HUES64 (cell line): ENCODE results near the gene IGF2BP1.
"Not testable (repeated sequence)": the region's sequence is repeated elsewhere in the genome, so short reads cannot be mapped to it uniquely, and the experiment has no call there.

Source experiments
- H3K27ac ChIP-seq: 2 replicates; pipeline ENCODE4 v1.7.0; 2013; ENCODE audit warnings: low read depth, low read length, inconsistent platforms
- H3K27me3 ChIP-seq: 2 replicates; pipeline ENCODE4 v1.6.1; 2013; ENCODE audit warnings: mild to moderate bottlenecking, low read length; ENCODE audit not compliant: insufficient read depth
- H3K36me3 ChIP-seq: 2 replicates; pipeline ENCODE4 v1.6.1; 2013; ENCODE audit warnings: mild to moderate bottlenecking, low read length; ENCODE audit not compliant: insufficient read depth
- H3K4me1 ChIP-seq: 2 replicates; pipeline ENCODE4 v1.6.1; 2013; ENCODE audit warnings: mild to moderate bottlenecking, low read length, moderate library complexity; ENCODE audit not compliant: insufficient read depth
- H3K4me3 ChIP-seq: 2 replicates; pipeline ENCODE4 v1.5.1; 2013; ENCODE audit warnings: mild to moderate bottlenecking, low read length, moderate library complexity
- H3K9ac ChIP-seq: 2 replicates; pipeline ENCODE4 v1.6.1; 2013; ENCODE audit warnings: mild to moderate bottlenecking, low read depth, low read length
- H3K9me3 ChIP-seq: 2 replicates; pipeline ENCODE4 v1.6.1; 2013; ENCODE audit warnings: low read depth, low read length; ENCODE audit not compliant: insufficient read depth
- WGBS: fragments of 150-250, 120-280 bp; methylation state at CpG from one replicate; pipeline ENCODE4 v1.1.7; 2013; ENCODE audit warnings: missing lambda C conversion rate; 5-methylcytosine and 5-hydroxymethylcytosine counted together

IGF2BP1 gene

GRCh38 chr17:48996722-48997102 lies 473 bp upstream of the IGF2BP1 start:
- H3K36me3 ChIP-seq: peaks cover 24% of the 10 kb centered on the region
- peak overlapping the region; percentile 100 for H3K27ac ChIP-seq
- H3K9me3 ChIP-seq: no peaks in the 10 kb centered on the region
- WGBS: 0% methylated on average over 21 of the region's 23 CpGs
- peaks cover 42% of the 10 kb centered on the region for H3K4me1 ChIP-seq
- H3K4me3 ChIP-seq: peak overlapping the region; percentile 99
- H3K27me3 ChIP-seq: no peaks in the 10 kb centered on the region
- peak overlapping the region; percentile 100 for H3K9ac ChIP-seq

DNA sequence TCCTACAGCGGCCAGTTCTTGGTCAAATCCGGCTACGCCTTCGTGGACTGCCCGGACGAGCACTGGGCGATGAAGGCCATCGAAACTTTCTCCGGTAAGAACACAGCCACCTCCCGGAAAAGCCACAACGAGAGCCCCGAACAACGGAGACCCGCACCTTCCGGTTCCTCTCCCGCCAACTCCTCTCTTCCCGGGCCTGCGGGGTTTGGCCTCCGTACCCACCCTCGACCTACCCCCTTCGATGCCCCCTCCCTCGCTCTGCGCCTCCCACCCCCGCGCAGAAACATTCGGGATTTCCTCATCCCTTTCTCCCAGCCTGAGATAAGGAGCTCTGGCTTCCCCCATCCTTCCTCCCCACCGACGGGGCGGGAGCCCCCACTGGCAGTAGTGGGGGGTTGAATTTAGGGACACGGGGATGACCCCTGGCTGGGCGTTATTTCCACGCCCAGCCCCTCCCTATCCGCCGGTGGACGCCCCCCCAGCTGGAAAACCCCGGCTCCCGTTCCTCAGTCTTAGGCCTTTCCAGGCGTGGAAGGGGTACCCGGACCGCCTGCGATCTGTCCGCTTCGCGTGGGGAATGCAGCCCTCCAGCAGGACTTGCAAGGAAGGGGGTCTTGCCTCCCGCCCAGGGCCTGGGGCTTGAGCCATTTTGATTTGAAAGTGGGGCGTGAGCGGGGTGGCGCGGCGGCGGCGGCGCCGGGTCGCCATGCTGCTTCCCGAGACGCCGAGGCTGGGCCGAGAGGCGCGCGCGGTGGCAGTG lies 822 bp downstream of the IGF2BP1 start:
- Histone ChIP-seq H3K4me1 (peaks cover 42% of the 10 kb centered on the region), H3K36me3 (peaks cover 25% of the 10 kb centered on the region), H3K4me3 (peak overlapping the region; percentile 99), H3K27ac (peak overlapping the region; percentile 100), H3K9me3 (no peaks in the 10 kb centered on the region), H3K9ac (peak overlapping the region; percentile 100), H3K27me3 (no peaks in the 10 kb centered on the region)
- WGBS: under 1% methylated on average over 57 of the region's 63 CpGs

DNA sequence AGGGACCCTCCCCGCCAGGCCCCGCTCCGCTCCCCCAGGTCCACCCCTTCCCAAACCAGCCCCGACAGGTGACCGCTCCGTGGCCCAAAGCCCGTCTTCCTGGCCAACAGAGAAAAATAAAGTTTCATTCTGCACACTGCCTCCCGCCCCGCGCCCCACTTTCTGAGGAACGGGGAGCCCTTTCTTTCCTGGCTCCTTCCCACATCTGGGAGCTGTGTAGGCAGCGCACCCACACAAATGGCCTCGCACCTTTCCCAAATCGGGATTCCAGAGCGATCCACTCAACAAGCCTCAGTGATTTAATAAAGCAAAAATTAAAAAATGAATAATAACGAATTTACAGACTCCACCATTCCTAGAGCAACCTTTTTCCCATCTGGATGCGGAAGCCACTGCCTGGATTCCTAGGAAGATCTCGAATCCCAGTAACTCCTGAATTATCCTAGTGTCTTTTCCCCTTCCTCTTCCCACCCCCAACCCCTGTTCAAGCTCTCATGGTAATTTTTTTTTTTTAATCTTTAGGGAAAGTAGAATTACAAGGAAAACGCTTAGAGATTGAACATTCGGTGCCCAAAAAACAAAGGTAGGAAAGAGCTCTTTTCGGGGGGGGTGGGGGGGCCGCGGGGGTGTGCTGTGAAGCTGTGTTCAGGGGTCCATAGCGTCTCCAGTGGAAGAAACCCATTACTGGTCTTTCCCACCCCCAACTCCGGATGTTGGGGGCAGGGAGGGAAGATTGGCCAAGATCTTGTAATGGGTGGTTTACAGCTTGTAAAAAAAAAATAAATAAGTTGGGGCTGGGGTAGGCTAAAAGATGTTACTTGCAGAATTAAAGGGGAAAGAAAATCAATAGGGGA lies 1.6 kb downstream of the IGF2BP1 start:
- H3K27ac ChIP-seq: peak overlapping the region; percentile 100
- H3K36me3 ChIP-seq: peaks cover 25% of the 10 kb centered on the region
- H3K4me1 ChIP-seq: peaks cover 38% of the 10 kb centered on the region
- H3K27me3 ChIP-seq: no peaks in the 10 kb centered on the region
- under 1% methylated on average over 24 of the region's 25 CpGs for WGBS
- peak overlapping the region; percentile 100 for H3K9ac ChIP-seq
- peak overlapping the region; percentile 99 for H3K4me3 ChIP-seq
- no peaks in the 10 kb centered on the region for H3K9me3 ChIP-seq

DNA sequence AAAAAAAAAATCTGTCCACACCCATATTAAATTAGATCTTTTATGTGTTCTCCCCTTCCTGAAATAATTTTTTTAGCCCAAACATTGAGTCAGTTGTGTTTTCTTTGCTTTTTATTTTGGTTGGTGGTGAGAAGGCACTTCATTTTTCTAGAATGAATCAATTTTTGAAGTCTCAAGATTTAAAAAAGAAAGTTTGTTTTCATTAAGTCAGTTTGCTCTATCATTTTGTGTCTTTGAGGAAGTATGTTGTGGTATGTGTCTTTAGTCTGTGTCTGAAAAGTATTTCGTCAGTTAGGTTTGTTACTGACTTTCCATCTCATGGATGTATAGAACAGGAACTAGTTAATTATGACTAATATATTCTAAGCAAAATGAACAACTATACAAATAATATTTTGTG lies 3.8 kb downstream of the IGF2BP1 start:
- Histone ChIP-seq H3K27ac (peak overlapping the region; percentile 38; the same call in 1 of the 2 replicates), H3K4me1 (peaks cover 46% of the 10 kb centered on the region), H3K27me3 (no peaks in the 10 kb centered on the region), H3K9me3 (no peaks in the 10 kb centered on the region), H3K9ac (peak overlapping the region; percentile 100; the same call in 1 of the 2 replicates), H3K4me3 (peak overlapping the region; percentile 99), H3K36me3 (peaks cover 44% of the 10 kb centered on the region)
- WGBS: no CpG with 5 or more reads among the region's 1 CpG

- peak overlapping the region; percentile 99 for H3K4me3 ChIP-seq
Measured at GRCh38 chr17:49001671-49002070, 4.5 kb downstream of the IGF2BP1 start.

GRCh38 chr17:49002331-49002730 lies 5.1 kb downstream of the IGF2BP1 start:
- Histone ChIP-seq H3K27me3 (no peaks in the 10 kb centered on the region), H3K27ac (no peak overlapping the region)

More at GRCh38 chr17:49001671-49002070, 4.5 kb downstream of the IGF2BP1 start:
- no peaks in the 10 kb centered on the region for H3K9me3 ChIP-seq
- H3K27ac ChIP-seq: peak overlapping the region; percentile 38; the same call in 1 of the 2 replicates
- peak overlapping the region; percentile 100; the same call in 1 of the 2 replicates for H3K9ac ChIP-seq
- no peaks in the 10 kb centered on the region for H3K27me3 ChIP-seq
- H3K4me1 ChIP-seq: peaks cover 53% of the 10 kb centered on the region
- H3K36me3 ChIP-seq: peaks cover 52% of the 10 kb centered on the region

DNA sequence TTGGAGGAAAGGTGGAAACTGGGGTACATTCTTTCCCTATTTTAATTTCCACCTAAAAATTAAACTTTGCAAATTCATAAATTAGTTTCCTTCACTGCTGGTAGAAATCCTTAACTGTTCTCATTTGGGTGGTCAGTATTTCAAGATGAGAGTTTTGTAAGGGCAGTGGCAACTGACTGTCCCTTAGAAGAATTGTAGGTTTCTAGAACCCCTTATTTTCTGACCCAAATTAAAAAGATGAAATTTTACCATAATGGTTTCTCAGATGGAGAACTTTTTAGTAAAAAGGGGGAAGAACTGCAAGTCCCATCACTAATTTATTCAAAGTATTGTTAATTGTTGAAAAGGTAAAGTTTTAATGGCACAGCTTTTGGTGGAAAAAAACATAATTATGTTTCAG lies 5.6 kb downstream of the IGF2BP1 start:
- Histone ChIP-seq H3K9me3 (no peaks in the 10 kb centered on the region), H3K4me1 (peaks cover 63% of the 10 kb centered on the region), H3K9ac (peak overlapping the region; percentile 100), H3K4me3 (peak overlapping the region; percentile 99), H3K27ac (no peak overlapping the region), H3K27me3 (no peaks in the 10 kb centered on the region), H3K36me3 (peaks cover 62% of the 10 kb centered on the region)

More at GRCh38 chr17:49002331-49002730, 5.1 kb downstream of the IGF2BP1 start:
- H3K4me1 ChIP-seq: peaks cover 59% of the 10 kb centered on the region
- peak overlapping the region; percentile 99 for H3K4me3 ChIP-seq
- 27% methylated on average over 1 of the region's 2 CpGs for WGBS
- H3K9me3 ChIP-seq: no peaks in the 10 kb centered on the region
- peaks cover 58% of the 10 kb centered on the region for H3K36me3 ChIP-seq
- H3K9ac ChIP-seq: peak overlapping the region; percentile 100

GRCh38 chr17:49003557-49004511 lies 6.6 kb downstream of the IGF2BP1 start:
- H3K27me3 ChIP-seq: no peaks in the 10 kb centered on the region
- WGBS: 6% methylated on average over 38 of the region's 39 CpGs
- peaks cover 70% of the 10 kb centered on the region for H3K36me3 ChIP-seq

DNA sequence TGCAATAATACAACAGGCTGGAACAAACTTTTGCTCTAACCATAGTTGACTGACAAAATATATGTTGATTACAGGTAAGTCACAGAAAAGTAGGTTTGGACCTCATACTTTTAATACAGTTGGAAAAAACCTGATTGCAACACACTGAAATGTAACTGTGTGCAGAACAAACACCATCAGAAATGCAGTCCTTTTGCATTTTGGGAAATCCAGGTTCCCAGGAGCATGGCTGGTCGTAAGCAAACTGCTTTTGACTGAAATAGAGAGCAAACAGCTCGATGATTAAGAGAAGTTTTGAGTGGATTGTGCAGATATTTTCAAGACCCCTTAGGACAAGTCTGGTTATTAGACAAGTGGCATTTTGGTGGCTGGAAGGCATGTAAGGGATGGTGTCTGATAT lies 8.0 kb downstream of the IGF2BP1 start:
- no peak overlapping the region for H3K4me3 ChIP-seq
- WGBS: 90% methylated on average over 2 of the region's 2 CpGs
- H3K27me3 ChIP-seq: no peaks in the 10 kb centered on the region
- no peaks in the 10 kb centered on the region for H3K9me3 ChIP-seq
- H3K27ac ChIP-seq: no peak overlapping the region
- peaks cover 67% of the 10 kb centered on the region for H3K4me1 ChIP-seq
- no peak overlapping the region for H3K9ac ChIP-seq
- peaks cover 66% of the 10 kb centered on the region for H3K36me3 ChIP-seq

More at GRCh38 chr17:49003557-49004511, 6.6 kb downstream of the IGF2BP1 start:
- H3K4me3 ChIP-seq: peak overlapping the region; percentile 99
- H3K9ac ChIP-seq: peak overlapping the region; percentile 100
- H3K9me3 ChIP-seq: no peaks in the 10 kb centered on the region
- H3K4me1 ChIP-seq: peaks cover 67% of the 10 kb centered on the region
- peak overlapping the region; percentile 5; the same call in 1 of the 2 replicates for H3K27ac ChIP-seq

GRCh38 chr17:49008908-49009307 lies 11.7 kb downstream of the IGF2BP1 start:
- Histone ChIP-seq H3K36me3 (peaks cover 60% of the 10 kb centered on the region), H3K4me1 (peaks cover 60% of the 10 kb centered on the region)
- not testable (repeated sequence) for H3K27ac ChIP-seq, H3K9me3 ChIP-seq, H3K27me3 ChIP-seq, H3K9ac ChIP-seq, H3K4me3 ChIP-seq
- WGBS: 94% methylated on average over 5 of the region's 5 CpGs
